ENCODE results near the gene KIRREL3.

KIRREL3 gene

GRCh38 chr11:126465573-126466188 is 534.9 kb downstream of the KIRREL3 start:
- DNase-seq (ENCODE audit: low spot score) = no peak

GRCh38 chr11:126464796-126465195 is 535.8 kb downstream of the KIRREL3 start:
- no peak for DNase-seq (ENCODE audit: low spot score)

GRCh38 chr11:126462422-126462821 is 538.1 kb downstream of the KIRREL3 start:
- DNase-seq (ENCODE audit: low spot score) = no peak

GRCh38 chr11:126461996-126462395 is 538.6 kb downstream of the KIRREL3 start:
- no peak for DNase-seq (ENCODE audit: low spot score)

GRCh38 chr11:126461096-126461440 is 539.5 kb downstream of the KIRREL3 start:
- DNase-seq (ENCODE audit: low spot score) = no peak

- DNase-seq (ENCODE audit: low spot score) = no peak
Observed at GRCh38 chr11:126460417-126461095, 540.0 kb downstream of the KIRREL3 start.

- no peak for DNase-seq (ENCODE audit: low spot score)
Observed at GRCh38 chr11:126459691-126460281, 540.8 kb downstream of the KIRREL3 start.

- DNase-seq (ENCODE audit: low spot score) = no peak
Observed at GRCh38 chr11:126457817-126458216, 542.8 kb downstream of the KIRREL3 start.

GRCh38 chr11:126456783-126457542 is 543.6 kb downstream of the KIRREL3 start:
- DNase-seq (ENCODE audit: low spot score) = no peak

GRCh38 chr11:126456089-126456488 is 544.5 kb downstream of the KIRREL3 start:
- no peak for DNase-seq (ENCODE audit: low spot score)

GRCh38 chr11:126452241-126453101 is 548.1 kb downstream of the KIRREL3 start:
- DNase-seq (ENCODE audit: low spot score) = no peak

GRCh38 chr11:126451211-126451802 is 549.3 kb downstream of the KIRREL3 start:
- no peak for DNase-seq (ENCODE audit: low spot score)

GRCh38 chr11:126450806-126451205 is 549.8 kb downstream of the KIRREL3 start:
- DNase-seq (ENCODE audit: low spot score) = no peak

- DNase-seq (ENCODE audit: low spot score) = no peak
Observed at GRCh38 chr11:126450198-126450597, 550.4 kb downstream of the KIRREL3 start.

GRCh38 chr11:126446581-126446980 is 554.0 kb downstream of the KIRREL3 start:
- no peak for DNase-seq (ENCODE audit: low spot score)

GRCh38 chr11:126444072-126444471 is 556.5 kb downstream of the KIRREL3 start:
- DNase-seq (ENCODE audit: low spot score) = no peak

- DNase-seq (ENCODE audit: low spot score) = no peak
Observed at GRCh38 chr11:126443120-126443519, 557.5 kb downstream of the KIRREL3 start.

GRCh38 chr11:126440792-126441514 is 559.6 kb downstream of the KIRREL3 start:
- peak; percentile 94 for DNase-seq (ENCODE audit: low spot score)

- no peak for DNase-seq (ENCODE audit: low spot score)
Observed at GRCh38 chr11:126440276-126440675, 560.3 kb downstream of the KIRREL3 start.

- DNase-seq (ENCODE audit: low spot score) = no peak
Observed at GRCh38 chr11:126438691-126439090, 561.9 kb downstream of the KIRREL3 start.

GRCh38 chr11:126438272-126438671 is 562.3 kb downstream of the KIRREL3 start:
- no peak for DNase-seq (ENCODE audit: low spot score)

All from iPS-NIHi11 (cell line).